ENCODE data around the gene APOL4.

DNA sequence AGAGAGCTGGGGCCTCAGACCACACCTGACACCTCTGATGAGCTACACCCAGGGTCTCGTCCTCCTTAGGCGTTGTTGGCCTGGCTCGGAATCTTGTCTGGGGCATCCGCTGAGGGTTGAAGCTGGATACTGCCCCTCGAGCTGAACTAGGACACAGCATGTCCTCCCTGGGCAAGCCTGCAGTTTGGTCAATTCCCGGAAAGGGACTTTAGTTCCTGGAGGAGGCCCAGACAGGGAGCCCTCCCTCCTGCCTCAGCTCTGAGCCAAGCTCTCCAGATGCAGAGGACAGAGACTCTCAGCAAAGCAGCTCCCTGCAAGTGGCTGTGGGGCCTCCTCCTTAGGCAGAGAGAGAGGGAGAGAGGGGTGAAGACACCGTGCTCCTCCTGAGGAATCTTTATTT is 45.9 kb downstream of the APOL4 start:
- no peak for TF ChIP-seq CTCF (IDR thresholded peaks at IDR 0.05)
- TF ChIP-seq EZH2 (IDR thresholded peaks at IDR 0.05; ENCODE audit: borderline replicate concordance, insufficient read depth, low read depth, low read length, poor library complexity, severe bottlenecking), result no peak
